T47D (cell line): ENCODE data around the gene TMEM37.

Experiments used
- DNase-seq, 2 experiments: peaks; one replicate each; pipeline versions ENCODE4 v3.0.0 to v3.0.0-alpha.2; 2011 to 2012; ENCODE audit warnings: low read depth in 1 of 2, low spot score in 1 of 2
- JUND ChIP-seq: IDR thresholded peaks from 2 replicates; pipeline ENCODE4 v1.6.1; 2012; ENCODE audit warnings: low read depth
- in situ Hi-C: cut with HindIII; loops from 2 replicates; pipeline ENCODE4 v1.10.0; 2016; ENCODE audit warnings: low sequenced_read_pairs, low pct_unique_long_range_greater_than_20kb

The TMEM37 gene

DNA sequence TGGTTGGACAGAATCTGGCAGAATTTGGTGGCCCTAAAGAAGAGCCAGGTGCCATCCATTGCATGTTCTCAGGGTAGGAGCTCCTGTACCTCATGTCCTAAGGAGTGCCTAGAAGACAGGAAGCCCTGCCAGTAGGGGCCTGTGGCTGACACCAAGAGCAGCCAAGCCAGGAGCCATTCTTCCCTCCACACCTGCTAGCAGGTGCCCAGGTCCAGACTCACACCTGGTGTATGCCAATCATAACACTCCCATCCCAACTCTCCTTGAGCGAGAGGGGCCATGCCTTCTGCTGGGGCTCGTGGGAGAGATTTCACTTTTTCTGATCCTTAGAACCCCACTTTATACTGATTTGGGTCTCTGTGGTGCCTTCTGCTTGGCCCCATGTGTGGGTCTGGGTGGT, 26.5 kb upstream of the TMEM37 start:
- in situ Hi-C loops, result no loop called here
- DNase-seq, result no peak
- TF ChIP-seq JUND, result no peak

DNA sequence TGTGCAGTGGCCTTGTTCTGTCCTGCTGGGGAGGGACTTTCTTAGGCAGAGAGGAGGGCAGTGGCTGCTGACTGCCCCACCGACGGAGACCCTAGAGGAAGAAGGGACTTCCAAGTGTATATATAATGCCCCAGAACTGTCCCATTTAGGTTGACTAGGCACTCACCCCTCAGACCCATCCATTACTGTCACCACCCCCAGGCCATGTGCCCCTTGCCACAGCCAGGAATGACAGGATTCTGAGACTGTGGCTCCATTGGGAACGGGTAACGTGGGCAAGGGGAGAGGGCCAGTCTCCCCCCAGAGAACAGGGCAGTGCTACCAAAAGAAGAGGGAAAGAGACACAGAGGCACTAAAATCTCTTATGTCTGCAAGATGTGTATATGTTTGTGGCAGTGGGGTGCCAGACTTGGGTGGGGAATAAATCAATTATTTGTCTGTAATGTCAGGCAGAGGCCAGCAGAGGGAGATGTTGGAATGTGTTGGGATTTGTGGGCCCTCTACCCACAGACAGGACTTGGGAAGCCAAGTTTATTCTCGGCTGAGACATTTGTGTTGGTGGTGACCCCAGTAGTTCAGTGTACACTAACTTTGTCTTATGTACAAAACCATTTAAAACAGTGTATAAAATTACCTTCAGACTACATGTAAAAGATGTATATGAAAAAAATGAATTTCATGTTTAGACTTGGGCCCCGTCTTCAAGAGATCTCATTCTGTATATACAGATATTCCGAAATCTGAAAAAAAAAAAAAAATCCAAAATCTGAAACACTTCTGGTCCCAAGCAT, 24.0 kb upstream of the TMEM37 start:
- in situ Hi-C loops, result no loop called here
- no peak for TF ChIP-seq JUND
- DNase-seq, result peak; percentile 24 to 63

DNA sequence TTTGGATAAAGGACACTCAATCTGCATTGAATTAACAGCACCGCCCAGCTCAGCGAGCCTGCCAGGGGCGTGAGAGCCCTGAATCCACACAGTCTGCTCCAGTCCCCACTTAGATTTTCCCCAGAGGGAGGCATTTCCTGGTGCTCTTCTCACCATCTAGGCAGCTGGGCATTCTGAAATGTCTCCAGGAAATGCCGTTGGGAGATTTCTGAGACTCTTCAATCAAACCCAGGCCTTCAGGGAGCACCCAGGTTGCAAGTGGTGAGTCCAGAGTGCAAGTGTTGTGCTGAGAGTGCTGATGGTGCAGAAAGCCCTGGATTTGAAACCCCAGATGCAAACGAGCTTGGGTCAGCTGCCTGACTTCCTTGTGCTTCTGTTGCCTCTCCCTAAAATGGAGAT, 23.4 kb upstream of the TMEM37 start:
- in situ Hi-C loops, result no loop called here
- DNase-seq, result no peak
- no peak for TF ChIP-seq JUND

DNA sequence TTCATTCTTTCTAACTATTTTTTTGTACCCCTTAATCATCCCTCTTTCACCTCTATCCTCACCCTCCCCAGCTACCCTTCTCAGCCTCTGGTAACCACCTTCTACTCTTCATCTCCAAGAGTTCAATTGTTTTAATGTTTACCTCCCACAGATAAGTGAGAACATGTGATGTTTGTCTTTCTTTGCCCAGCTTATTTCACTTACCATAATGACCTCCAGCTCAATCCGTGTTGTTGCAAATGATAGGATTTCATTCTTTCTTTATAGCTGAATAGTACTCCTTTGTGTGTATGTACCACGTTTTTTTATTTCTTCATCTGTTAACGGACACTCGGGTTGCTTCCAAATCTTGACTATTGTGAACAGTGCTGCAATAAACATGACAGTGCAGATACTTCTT, 22.1 kb upstream of the TMEM37 start:
- no peak for TF ChIP-seq JUND
- DNase-seq, result no peak
- in situ Hi-C loops, result no loop called here

DNA sequence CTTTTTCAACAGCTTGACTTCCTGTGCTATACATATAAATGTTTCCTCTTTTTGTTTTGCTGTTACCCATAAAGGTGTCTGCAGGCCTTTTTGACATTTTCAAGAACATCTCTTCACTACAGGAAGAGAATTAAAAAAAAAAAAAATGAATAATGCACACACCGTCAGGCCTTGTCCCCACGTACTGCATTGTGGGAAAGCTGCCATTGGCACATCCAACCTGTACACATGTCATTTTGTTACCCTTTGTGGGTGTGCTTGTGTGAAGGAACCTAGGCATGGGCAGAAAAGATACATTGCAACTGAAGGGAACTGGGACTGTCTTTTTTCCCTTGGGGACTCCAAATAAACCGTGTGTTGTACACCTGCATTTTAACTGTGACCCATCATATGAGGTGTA, 16.8 kb upstream of the TMEM37 start:
- in situ Hi-C loops, result no loop called here
- DNase-seq, result no peak
- no peak for TF ChIP-seq JUND

DNA sequence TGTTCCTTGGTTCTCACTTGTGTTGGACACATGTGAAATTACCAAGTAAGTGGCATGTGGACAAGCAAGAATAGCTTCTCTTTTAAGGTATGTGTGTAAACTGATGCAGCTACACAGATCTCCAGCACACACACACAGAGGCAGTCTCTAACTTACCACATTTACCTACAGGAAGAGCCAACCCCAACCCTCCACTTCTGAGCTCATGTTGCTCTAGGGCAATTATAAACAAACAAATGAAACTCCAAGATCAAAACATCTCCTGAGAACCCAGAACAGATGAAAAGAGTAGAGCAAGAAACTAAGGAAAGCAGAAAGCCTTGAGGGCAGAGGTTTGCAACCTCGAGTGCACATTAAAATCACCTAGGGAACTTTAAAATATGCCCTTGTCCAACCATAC, 16.0 kb upstream of the TMEM37 start:
- peak in 1 of 2 experiments; percentile 49 for DNase-seq
- in situ Hi-C loops, result no loop called here
- no peak for TF ChIP-seq JUND

DNA sequence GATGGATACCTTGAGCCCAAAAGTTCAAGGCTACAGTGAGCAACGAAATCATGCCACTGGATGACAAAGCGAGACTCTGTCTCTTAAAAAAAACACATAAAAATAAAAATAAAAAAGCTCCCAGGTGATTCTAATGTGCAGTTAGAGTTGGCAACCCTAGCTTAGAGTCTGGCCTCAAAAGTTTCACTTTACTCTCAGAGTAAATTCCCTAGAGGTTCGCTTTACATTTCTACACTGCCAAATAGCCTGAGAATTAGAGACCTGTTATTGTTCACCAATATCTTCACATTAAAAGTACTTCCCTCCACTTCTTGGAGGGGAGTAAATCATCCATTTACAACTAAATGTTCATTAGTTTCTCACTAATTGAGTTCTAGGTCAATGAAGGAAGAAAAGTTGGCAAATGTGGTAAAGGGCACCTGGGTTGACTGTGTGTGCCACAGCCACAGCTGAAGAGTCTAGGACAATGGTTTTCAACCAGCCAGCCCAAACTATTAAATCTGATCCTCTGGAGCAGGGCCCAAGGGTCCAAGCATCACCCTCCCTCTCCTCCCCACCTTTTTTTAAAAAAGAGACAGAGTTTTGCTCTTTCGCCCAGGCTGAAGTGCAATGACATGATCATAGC, 15.2 kb upstream of the TMEM37 start:
- no peak for DNase-seq
- in situ Hi-C loops, result no loop called here
- TF ChIP-seq JUND, result no peak

DNA sequence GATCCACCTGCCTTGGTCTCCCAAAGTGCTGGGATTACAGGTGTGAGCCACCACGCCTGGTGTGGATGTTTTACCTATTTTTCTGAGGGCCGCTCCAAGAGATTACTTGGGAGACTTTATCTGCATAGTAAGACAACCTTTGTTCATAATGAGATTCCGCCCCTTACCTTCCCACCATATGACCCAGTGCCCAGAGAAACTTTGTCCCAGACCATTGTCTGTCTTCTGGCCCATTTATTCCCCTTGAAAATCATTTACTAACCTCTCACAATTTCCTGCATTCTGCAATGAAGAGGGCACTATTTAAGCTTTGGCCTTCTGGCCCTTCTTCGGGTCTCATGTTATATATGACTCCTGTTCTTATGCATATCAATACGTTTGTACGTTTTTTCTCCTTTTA, 13.7 kb upstream of the TMEM37 start:
- in situ Hi-C loops, result no loop called here
- no peak for DNase-seq
- no peak for TF ChIP-seq JUND

DNA sequence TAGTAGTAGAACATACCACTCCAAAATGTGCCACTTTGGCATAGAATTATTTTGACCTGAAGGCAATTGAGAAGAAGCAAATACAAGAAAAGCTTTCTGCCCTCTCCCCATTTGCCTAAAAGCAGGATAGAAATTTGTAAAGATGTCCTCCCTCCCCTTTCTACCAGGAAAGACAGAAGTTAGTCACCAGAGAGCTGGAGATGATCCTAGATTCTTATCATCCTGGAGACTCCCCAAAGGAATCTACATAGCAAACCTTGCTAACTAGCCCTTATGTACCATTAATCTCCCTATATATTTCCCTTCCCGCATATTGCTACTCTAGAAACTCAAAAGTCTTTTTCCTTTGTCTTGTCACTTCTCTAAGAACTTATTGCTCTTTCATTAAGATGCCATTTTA, 12.6 kb upstream of the TMEM37 start:
- no peak for TF ChIP-seq JUND
- in situ Hi-C loops, result no loop called here
- DNase-seq, result peak in 1 of 2 experiments; percentile 5

DNA sequence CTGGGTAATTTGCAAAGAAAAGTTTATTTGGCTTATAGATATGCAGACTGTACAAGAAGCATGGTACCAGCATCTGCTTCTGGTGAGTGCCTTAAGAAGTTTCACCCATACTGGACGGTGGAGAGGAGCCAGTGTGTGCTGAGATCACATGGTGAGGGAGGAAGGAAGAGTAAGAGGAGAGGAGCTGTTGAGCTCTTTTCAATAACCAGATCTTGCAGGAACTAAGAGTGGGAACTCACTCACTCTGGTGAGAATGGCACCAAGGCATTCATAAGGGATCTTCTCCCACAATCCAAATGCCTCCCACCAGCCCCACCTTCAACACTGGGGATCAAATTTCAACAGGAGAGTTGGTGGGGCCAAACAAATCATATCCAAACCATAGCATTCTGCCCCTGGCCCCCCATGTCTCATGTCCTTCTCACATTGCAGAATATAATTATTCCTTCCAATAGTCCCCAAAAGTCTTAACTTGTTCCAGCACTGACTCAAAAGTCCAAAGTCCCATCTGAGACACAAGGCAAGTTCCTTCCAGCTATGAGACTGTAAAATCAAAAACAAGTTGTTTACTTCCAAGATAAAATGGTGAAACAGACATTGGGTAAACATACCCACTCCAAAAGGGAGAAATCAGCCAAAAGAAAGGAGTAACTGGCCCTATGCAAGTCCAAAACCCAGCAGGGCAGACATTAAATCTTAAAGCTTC, 11.7 kb upstream of the TMEM37 start:
- no peak for DNase-seq
- TF ChIP-seq JUND, result no peak
- in situ Hi-C loops, result no loop called here

DNA sequence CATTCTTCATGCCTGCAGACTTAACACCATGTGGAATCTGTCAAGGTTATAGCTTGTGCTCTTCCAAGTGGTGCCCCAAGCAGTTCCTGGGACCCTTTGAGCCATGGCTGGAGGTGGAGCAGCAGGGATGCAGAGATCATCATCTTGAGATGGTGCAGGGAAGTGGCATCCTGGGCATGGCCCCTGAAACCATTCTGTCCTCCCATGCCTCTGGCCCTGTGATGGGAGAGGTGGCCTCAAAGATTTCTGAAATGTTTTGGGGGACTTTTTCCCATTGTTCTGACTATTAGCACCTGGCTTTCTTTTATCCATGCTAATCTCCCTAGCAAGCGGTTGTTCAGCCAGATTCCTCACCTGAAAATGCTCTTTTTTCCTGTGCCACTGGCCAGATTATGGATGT, 10.3 kb upstream of the TMEM37 start:
- in situ Hi-C loops, result no loop called here
- DNase-seq, result no peak
- no peak for TF ChIP-seq JUND

DNA sequence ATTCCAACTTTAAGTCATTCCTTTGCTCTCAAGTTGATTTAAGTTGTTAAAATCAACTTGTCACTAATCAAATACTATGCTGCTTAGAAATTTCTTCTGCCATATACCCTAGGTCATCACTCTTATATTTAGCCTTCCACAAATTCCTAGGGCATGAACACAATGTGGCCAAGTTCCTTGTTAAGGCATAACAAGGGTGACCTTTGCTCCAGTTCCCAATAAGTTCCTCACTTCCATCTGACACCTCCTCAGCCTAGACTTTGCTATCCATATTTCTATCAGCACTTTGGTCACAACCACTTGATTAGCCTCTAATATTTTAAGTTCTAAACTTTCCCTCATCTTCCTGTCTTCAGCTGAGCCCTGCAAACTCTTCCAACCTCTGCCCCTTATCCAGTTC, 9.9 kb upstream of the TMEM37 start:
- TF ChIP-seq JUND, result no peak
- DNase-seq, result no peak
- in situ Hi-C loops, result no loop called here
